Esophagus squamous epithelium (tissue), 4 donors: Measurements from ENCODE around the gene GALK2.

ENCODE experiments used
- CTCF ChIP-seq, 6 experiments: fragments of 450-650 bp in 4 of 6; fragments of 200-600 bp in 2 of 6; sonication (generic) in 2 of 6; IDR thresholded peaks; one replicate each; pipeline ENCODE4 v1.5.1; 2016 to 2019; ENCODE audit warnings: antibody characterized with exemption in 6 of 6, mild to moderate bottlenecking in 4 of 6, moderate library complexity in 4 of 6
- POLR2A ChIP-seq, 4 donors: fragments of 450-650 bp; IDR thresholded peaks; one replicate each; pipeline ENCODE4 v1.6.1; 2017; ENCODE audit warnings: antibody characterized with exemption in 4 of 4, mild to moderate bottlenecking in 4 of 4, moderate library complexity in 3 of 4

DNA sequence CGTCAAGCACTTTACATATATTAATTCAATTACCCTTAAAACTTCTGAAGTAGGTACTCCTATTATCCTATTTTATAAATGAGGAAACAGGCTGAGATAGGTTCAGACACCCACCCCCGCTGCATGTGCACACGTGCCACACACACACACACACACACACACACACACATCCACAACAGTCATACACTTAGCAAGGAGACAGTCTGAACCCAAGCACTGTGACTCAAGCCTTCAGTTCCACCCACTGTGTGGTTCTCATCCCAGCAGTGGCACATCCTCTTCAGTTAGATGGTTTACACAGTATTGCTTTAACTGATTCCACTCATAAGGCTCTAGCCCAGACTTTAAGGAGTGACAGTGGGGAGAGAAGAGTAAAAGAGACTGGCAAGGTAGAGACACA lies 161.9 kb downstream of the GALK2 start:
- TF ChIP-seq CTCF (IDR thresholded peaks at IDR 0.05) (no peak), POLR2A (IDR thresholded peaks at IDR 0.05) (no peak)
